GM21786 (cell line): ENCODE results near the gene XXYLT1.

Experiments
- ATAC-seq: cut with Tn5 transposase; IDR thresholded peaks from one replicate; pipeline ENCODE4 v1.9.1; 2021; ENCODE audit not compliant: unreplicated experiment

The XXYLT1 gene

DNA sequence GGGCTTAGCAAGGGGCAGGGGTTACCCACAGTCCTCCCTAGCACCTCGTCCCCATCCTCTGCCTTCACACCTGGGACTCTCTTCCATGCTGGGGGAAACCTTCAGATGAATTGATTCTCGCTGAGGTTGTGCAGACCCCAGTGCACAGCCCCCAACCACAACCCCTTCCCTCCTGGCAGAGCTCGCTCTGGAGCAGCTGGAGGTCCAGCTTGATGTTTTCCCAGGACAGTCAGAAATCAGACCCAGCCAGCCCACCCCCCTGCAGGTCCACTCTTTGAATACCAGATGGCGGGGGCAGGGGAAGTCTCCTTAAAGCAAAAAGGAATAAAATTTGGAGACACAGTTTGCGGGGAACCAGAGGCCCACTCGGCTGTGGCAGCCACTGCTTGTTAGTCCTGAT lies 234.4 kb downstream of the XXYLT1 start:
- ATAC-seq: no peak

DNA sequence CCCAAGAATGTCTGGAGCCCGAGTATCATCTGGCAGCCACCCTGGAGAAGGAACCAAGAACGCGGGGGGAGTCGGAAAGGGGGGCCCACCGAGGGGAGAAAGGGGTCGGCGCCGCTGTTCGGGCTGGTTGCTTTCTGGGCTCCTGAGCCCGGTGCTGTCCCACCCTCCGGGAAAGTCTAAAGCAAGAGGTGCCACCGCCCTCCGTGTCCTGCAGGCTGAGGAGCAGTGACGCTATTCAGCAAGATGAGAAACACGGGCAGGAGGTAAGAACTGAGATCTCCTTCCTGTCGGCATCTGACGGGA lies 234.8 kb downstream of the XXYLT1 start:
- ATAC-seq: no peak

DNA sequence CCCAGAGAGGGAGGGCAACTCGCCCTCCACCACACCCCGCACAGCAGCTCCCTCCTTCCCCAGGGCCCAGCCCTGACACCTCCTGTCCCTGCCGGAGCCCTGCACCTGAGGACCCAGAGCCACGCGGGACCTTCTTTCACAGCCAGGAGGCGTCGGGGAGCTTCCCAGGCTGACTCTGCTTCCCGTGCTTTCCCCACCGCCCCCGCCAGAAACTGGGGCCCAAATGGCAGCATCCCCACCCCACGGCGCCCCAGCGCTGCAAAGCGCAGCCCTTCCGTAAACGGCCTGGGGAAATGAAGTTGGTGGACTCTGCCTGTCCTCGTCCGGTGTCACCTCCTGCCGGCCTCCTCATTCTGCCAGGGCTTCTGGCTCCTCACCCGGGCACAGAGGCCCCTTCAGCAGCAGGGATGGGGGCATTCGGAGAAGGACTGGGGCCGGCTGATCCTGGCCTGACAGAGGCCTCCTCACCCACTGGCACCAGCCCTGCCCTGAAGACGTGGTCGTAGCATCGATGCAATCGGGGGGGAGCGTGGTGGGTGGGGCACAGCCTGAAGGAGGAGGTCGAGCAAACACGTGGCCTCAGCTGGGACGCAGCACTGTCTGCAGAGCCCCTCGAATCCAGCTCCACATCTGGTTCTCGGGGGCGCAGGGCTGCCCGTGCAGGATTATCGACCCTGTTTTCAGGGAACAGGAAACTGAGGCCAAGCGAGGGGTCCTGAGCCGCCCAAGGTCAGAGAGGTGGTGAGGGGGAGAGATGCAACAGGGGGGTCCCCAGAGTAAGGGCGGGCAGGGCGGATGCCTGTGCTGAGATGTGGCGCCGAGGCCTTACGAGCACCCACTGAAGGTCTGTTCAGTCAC lies 235.4 kb downstream of the XXYLT1 start:
- ATAC-seq: no peak

DNA sequence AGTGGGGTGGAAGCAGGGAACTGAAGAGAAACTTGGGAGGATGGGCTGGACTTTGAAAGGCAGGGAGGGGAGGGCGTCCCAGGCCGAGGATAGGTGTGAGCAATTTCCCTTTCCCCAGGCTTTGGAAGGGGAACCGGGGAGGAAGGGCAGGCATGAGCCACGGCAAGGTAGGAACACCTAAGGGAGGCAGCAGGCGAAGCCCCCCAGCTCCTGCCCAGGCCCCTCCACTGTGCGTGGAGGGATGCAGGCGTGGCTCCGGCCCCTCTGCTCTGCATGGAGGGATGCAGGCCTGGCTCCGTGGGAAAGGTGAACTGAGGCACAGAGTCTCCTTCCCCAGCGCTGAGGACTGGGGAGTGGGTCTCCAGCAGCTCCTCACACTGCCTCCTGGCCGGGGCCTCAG lies 236.4 kb downstream of the XXYLT1 start:
- ATAC-seq: no peak

DNA sequence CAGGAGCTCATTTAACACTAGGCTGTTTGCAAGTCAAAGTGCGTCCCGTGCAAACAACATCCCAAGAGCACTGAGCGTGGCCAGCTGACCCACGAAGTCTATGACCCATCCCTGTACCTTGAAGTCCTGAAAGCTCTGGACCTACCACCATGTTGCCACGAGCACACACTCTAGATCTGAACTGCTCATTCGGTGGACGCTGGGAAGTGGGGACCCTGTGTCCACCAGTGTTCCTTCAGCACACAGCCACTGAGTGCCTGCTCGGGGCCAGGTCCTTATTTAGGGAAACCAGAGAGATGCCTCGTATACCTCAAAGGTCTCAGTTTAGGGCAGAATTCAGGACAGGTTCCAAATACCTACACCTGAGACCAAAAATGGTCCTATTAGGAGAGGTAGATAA lies 236.9 kb downstream of the XXYLT1 start:
- ATAC-seq: no peak

- no peak for ATAC-seq
Observed at GRCh38 chr3:195033531-195034091, 237.3 kb downstream of the XXYLT1 start.

DNA sequence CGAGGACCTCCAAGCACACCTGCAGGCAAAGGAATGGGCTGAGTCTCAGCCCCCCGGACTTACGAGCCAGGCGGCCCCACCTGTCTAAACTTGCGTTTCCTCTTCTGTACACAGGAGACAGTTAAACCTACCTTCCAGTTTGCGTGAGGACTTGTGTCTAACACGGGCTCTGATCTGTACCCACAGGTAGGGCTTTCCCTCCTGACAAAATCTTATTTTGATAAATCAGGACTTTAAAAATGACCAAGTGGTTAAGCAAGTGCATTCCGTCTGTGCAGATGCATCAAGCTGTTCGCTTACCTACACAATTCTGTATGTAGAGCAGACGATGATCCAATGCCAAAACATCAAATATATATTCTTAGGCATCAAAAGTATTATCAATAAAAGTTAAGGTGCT lies 238.0 kb downstream of the XXYLT1 start:
- no peak for ATAC-seq

DNA sequence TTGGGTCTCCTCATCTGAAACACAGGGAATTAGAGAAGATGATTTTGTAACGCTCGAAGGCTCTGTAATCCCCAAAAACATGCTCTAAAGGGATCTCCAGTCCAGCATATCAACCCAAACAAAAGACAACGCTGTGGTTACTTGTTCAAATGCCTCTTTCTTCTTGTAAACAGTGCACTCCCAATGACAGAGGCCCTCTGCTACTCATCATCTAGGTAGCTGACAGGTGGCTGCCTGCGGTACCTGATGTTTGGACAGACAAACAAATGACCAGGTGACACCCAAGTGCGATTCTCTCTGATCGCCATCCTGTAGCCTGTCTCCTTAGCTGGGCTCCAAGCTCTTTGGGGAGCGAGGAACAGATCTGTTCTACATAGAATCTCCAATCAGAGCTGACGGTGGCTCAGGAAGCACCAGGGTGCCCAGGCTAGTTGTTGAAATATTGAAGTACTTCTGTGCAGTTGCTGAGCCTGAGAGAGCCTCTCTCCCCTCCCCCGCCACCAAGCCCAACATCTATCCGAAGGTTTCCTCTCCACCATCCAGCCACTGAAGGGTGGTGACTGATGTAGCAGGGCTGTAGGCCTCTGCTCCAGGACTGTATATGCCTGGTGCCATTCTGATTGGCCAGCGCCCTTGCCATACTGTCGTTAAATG lies 238.7 kb downstream of the XXYLT1 start:
- ATAC-seq: no peak

- ATAC-seq: no peak
Observed at GRCh38 chr3:195031574-195032003, 239.4 kb downstream of the XXYLT1 start.

DNA sequence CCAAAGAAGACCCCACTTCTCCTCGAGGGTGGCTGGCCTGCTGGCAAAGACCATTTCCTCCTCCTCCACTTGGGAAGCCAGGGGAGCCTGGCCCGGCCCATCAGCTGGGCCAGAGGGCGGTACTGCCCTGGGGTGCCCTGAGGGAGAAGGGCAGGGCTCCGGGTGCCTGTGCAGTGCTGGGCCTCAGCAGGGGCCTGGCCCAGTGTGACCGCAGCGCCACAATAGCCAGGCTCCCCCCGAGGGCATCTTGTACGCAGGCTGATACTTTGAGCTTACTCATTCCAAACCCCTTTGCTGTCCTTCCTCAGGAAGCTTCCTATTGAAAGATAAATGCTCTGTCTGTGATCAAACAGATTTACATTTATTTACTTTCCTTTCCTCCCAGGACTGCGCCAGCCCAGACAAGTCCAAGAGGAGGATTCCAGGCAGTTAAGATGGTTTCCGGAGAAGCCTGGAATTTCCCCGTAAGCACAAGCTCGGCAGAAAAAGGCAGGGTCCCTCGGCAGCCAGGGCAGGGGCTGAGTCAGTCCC lies 240.1 kb downstream of the XXYLT1 start:
- no peak for ATAC-seq

GRCh38 chr3:195028877-195029606 lies 241.9 kb downstream of the XXYLT1 start:
- no peak for ATAC-seq

- ATAC-seq: no peak
Observed at GRCh38 chr3:195025884-195026200, 245.1 kb downstream of the XXYLT1 start.

DNA sequence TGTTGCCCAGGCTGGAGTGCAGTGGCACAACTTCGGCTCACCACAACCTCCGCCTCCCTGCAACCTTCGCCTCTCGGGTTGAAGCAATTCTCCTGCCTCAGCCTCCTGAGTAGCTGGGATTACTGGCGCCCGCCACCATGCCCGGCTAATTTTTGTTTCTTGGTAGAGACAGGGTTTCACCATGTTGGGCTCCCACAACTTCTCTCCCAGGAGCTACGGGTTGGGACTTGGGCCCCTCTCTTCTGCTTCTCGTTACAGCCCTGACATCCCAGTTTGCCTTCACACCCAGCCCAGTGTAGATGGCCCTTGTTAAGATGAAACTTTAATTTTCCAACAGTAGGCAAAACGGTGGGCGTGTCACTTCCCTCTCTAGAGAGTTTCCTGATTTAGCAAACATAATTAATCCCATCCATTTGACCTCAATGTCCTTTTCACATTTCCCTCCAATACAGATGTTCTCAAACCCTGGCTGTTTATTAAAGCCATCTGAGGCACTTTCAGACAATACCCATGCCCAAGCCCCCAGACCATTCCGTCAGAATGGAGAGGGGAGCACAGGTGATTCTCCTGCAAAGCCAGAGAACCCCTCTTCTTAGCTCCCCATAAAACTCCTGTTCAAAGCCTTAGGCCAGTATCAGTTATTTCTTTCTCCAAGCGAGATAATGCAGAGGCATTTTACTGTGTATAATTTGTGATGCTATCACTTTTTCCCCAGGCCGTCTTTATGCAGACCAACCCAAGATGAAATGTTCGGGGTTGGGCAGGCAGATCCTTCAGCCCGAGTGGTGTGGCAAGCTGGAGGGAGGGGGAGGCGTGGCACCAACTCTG lies 245.7 kb downstream of the XXYLT1 start:
- no peak for ATAC-seq

- no peak for ATAC-seq
Observed at GRCh38 chr3:195023989-195024388, 247.0 kb downstream of the XXYLT1 start.

DNA sequence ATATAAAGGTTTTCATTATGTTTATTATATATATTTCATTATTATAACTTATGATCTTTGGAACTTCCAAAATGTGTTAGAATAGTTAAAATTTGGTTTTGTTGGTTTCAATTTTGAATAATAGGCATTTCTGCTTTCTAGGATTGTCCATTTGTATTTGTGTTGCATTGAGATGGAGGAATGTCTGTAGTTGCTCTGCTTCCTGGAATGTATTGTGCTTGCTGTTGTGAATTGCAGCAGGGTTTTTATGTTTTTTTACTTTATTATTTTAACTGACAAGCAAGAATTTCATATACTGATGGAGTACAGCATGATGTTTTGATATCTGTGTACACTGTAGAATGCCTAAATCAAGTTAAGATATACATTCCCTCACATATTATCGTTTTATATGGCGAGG lies 247.4 kb downstream of the XXYLT1 start:
- no peak for ATAC-seq

GRCh38 chr3:195021692-195022091 lies 249.3 kb downstream of the XXYLT1 start:
- ATAC-seq: no peak

DNA sequence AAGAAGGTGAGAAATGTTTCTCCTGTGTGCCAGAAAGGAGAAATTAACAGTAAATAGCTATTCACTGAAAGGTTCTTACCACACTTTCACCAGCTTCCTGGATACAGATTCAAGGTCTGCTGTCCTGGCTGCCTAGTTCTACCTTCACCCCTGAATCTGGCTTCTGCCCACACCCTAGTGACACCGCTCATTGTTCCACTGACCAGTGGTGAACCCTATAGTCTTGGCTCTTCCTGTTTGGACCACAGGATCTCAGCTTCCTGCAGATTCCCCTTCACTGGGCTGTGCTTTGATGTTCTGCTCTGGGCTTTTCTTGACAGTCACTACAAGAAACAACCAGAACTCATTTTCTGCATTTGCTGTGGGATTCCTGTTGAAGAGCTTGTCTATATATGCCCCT lies 250.0 kb downstream of the XXYLT1 start:
- ATAC-seq: no peak

DNA sequence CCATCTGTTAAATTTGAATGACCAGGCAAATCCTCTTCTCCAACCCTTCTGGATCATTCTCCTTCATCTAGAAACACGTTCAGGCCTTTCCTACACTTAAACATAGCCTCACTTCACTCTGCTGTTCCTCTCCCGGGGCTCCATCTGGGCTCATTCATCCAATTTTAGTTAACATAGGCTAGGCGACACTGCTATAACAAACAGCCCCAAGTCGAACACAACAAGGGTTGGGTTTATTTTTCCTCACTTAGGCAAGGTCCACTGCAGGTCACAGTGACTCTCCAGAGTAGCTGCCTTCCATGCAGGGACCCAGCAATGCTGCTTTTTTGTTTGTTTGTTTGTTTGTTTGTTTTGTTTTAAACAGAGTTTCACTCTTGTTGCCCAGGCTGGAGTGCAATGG lies 250.8 kb downstream of the XXYLT1 start:
- ATAC-seq: no peak

DNA sequence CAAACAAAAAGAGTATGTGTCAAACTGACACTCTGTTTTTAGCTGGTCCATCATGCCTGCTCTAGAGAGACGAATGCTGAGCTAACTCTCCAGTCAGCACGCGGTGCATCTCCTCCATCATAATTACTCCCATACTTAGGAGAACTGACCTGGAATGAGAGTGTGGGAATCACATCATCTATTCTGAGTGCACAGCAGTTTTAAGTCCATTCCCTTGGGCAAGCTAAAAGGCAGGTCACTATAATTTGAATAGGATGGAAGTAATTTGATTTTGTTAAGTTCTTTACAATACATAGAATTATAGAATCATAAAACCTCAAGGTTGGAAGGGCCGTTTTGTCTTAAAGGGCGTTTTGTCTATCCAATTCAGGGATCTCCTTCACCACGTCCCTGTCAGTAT lies 251.6 kb downstream of the XXYLT1 start:
- ATAC-seq: no peak
